MM.1S (cell line): Measurements from ENCODE around the gene EDAR.

Experiments used
- EZH2 ChIP-seq: fragments of 300-600 bp; sonication (generic); optimal IDR thresholded peaks from 2 replicates; pipeline ENCODE3; 2017; ENCODE audit warnings: low read depth, mild to moderate bottlenecking, antibody characterized with exemption, low read length, mixed read lengths
- TF ChIP-seq, protein P1 (sequence below): fragments of 300-600 bp; sonication (generic); IDR thresholded peaks from 2 replicates; pipeline ENCODE4 v1.5.1; 2016; ENCODE audit warnings: antibody characterized with exemption, low read length, mixed read lengths

DNA sequence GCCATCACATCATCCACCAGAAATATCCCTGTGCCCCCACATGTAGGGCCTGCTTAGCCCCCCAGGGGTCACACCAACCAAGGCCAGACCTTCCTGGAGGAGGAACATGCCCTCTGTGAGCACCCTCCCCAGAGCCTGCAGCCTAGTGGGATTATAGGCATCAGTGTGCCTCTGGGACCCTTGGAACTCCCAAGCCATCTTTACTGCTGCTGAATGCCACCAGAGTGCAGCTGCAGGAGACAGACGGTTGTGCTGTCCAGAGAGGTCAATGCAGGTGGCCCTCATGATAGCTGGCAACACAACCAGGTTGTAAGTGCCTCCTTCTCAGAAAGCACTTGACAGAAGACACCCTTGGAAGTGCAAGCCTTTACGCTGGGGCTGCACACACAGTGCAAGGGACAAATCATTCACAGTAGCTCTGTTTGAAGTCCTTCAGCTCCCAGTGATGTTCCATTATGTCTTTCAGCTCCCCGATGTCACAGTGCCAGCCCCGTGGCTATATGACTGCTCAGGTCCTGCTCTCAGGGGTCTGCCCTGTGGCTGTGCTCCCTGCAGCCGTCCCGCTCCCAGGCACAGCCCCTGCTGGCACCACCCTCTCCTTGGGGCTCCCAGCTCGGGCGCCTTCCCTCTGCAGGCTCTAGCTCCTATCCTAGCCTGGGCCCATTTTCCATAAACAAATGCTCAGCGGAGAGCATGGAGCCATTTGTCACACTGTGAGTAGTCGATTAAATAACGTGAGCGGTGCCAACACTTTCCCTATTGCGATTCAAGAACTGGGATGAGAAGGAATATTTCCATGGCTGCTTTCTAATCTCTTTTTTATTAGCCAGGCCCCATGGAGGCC is 65.1 kb downstream of the EDAR start:
- TF ChIP-seq, protein P1, sequence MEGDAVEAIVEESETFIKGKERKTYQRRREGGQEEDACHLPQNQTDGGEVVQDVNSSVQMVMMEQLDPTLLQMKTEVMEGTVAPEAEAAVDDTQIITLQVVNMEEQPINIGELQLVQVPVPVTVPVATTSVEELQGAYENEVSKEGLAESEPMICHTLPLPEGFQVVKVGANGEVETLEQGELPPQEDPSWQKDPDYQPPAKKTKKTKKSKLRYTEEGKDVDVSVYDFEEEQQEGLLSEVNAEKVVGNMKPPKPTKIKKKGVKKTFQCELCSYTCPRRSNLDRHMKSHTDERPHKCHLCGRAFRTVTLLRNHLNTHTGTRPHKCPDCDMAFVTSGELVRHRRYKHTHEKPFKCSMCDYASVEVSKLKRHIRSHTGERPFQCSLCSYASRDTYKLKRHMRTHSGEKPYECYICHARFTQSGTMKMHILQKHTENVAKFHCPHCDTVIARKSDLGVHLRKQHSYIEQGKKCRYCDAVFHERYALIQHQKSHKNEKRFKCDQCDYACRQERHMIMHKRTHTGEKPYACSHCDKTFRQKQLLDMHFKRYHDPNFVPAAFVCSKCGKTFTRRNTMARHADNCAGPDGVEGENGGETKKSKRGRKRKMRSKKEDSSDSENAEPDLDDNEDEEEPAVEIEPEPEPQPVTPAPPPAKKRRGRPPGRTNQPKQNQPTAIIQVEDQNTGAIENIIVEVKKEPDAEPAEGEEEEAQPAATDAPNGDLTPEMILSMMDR: no peak
- TF ChIP-seq EZH2: no peak
